Activated CD4-positive, alpha-beta memory T cell treated with anti-CD3 and anti-CD28 coated beads for 36 hours (primary cell): ENCODE data around the gene SERINC5. TPM values are rescaled to one million over a fixed set of nuclear protein-coding genes. Genes with fewer than 3 reads are reported as not detected.
"Not testable (repeated sequence)": the region's sequence is repeated elsewhere in the genome, so short reads cannot be mapped to it uniquely, and the experiment has no call there.

Experiments used
- CTCF ChIA-PET: fragments of 350-600 bp; sonication (Branson Sonifier 250); formaldehyde crosslinking; loops from one replicate; lab custom pipeline; 2021; ENCODE audit warnings: antibody characterized with exemption, inconsistent platforms; lab: Charles Lee
- POLR2A ChIA-PET: fragments of 350-600 bp; sonication (Branson Sonifier 250); formaldehyde crosslinking; loops from one replicate; lab custom pipeline; 2021; ENCODE audit warnings: antibody characterized with exemption; lab: Charles Lee
- DNase-seq: peaks from one replicate; pipeline ENCODE4 v3.0.0-alpha.2; 2020
- H3K27ac Mint-ChIP-seq: one replicate; pipeline ENCODE4 v1.8.0; 2021; ENCODE audit warnings: mixed read lengths
- H3K27me3 Mint-ChIP-seq: one replicate; pipeline ENCODE4 v1.8.0; 2021; ENCODE audit warnings: mixed read lengths
- H3K36me3 Mint-ChIP-seq: one replicate; pipeline ENCODE4 v1.8.0; 2021; ENCODE audit warnings: mixed read lengths
- H3K4me1 Mint-ChIP-seq: one replicate; pipeline ENCODE4 v1.8.0; 2021; ENCODE audit warnings: low read depth, mixed read lengths
- H3K4me3 Mint-ChIP-seq: one replicate; pipeline ENCODE4 v1.8.0; 2021; ENCODE audit warnings: mild to moderate bottlenecking, mixed read lengths
- H3K9me3 Mint-ChIP-seq: one replicate; pipeline ENCODE4 v1.8.0; 2021; ENCODE audit warnings: mixed read lengths
- intact Hi-C: fragments of 100-400 bp; cut with micrococcal nuclease; formaldehyde crosslinking; loops from one replicate; pipeline ENCODE4 v1.15.1; 2023
- total RNA-seq, 2 experiments: library from RNA; stranded (reverse); gene quantifications; one replicate each; pipeline ENCODE4 v1.2.3, GENCODE V29; 2021

Gene SERINC5
- total RNA-seq, 2 experiments from 2014 or later = 42.8 to 48.0 TPM

DNA sequence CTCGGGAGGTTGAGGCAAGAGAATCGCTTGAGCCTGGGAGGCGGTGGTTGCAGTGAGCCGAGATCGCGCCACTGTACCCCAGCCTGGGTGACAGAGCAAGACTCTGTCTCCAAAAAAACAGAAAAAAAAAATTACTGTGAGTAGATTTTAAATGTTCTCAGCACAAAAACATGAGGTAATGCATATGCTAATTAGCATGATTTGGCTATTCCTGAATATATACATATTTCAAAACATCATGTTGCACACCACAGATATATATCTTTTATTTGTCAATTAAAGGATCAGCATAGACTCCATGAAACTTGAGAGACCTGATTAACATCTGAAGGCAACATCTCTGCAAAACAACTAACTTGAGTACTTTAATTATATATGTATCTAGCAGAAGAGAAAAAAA lies 117.4 kb downstream of the SERINC5 start:
- intact Hi-C loops = no loop called here
- no peaks in the 10 kb centered on the region for H3K27me3 Mint-ChIP-seq
- H3K4me1 Mint-ChIP-seq = peaks cover 92% of the 10 kb centered on the region
- H3K4me3 Mint-ChIP-seq = no peak overlapping the region
- DNase-seq = no peak
- CTCF ChIA-PET = interaction anchor here (0.9 to 2.2 kb wide), 2 partner anchors 47 to 118 kb away, joined by 3 to 10 read pairs; partner anchors contain the start of gene SERINC5
- POLR2A ChIA-PET = interaction anchor here (0.9 to 4.2 kb wide), 2 partner anchors 13 to 43 kb away, joined by 3 to 29 read pairs; no protein-coding TSS in a partner anchor
- H3K27ac Mint-ChIP-seq = no peak overlapping the region
- peaks cover 14% of the 10 kb centered on the region for H3K36me3 Mint-ChIP-seq
- no peaks in the 10 kb centered on the region for H3K9me3 Mint-ChIP-seq

DNA sequence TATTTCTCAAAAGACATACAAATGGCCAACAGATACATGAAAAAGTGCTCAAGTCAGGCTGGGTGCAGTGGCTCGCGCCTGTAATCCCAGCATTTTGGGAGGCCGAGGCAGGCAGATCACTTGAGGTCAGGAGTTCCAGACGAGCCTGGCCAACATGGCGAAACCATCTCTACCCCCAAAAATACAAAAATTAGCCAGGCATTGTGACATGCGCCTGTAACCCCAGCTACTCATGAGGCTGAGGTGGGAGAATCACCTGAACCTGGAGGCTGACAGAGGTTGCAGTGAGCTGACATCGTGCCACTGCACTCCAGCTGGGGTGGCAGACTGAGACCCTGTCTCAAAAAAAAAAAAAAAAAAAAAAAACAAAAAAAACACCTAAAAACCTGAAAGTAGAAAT lies 119.0 kb downstream of the SERINC5 start:
- not testable (repeated sequence) for H3K27me3 Mint-ChIP-seq
- POLR2A ChIA-PET = interaction anchor here (0.6 to 1.7 kb wide), 3 partner anchors 11 to 825 kb away, joined by 3 to 7 read pairs (median 4); partner anchors contain the start of gene SERINC5

DNA sequence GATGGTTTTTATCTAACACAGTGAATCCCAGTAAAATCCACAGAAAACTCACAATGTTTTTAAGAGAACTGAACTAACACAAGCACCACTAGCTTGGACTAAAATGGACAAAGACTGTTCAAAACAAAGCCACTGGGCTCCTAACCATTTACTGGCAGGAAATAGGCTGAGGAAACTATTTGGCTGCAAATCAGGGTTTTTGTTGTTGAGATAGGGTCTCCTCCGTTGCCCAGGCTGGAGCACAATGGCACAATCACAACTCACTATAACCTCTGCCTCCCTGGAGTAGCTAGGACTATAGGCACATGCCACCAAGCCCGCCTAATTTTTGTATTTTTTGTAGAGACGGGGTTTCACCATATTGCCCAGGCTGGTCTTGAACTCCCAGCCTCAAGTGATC lies 121.0 kb downstream of the SERINC5 start:
- ChIA-PET CTCF (no interaction called here), POLR2A (interaction anchor here (1.9 kb wide), 1 partner anchor 121 kb away, joined by 7 read pairs; the partner anchor contains the start of gene SERINC5)
- Mint-ChIP-seq H3K27me3 (no peaks in the 10 kb centered on the region), H3K27ac (peak overlapping the region; percentile 85), H3K36me3 (peaks cover 17% of the 10 kb centered on the region), H3K4me3 (no peak overlapping the region), H3K4me1 (peaks cover 82% of the 10 kb centered on the region), H3K9me3 (peaks cover 12% of the 10 kb centered on the region)
- intact Hi-C loops = no loop called here
- no peak for DNase-seq

More for the DNA sequence above, 119.0 kb downstream of the SERINC5 start:
- DNase-seq = peak; percentile 18
- intact Hi-C loops = loop anchor here (1.0 to 2.0 kb wide), 2 partner anchors 10 to 54 kb away; no protein-coding TSS in a partner anchor
- CTCF ChIA-PET = interaction anchor here (0.9 to 1.9 kb wide), 4 partner anchors 11 to 133 kb away, joined by 3 to 6 read pairs (median 4); partner anchors contain the start of gene SERINC5
- Mint-ChIP-seq H3K4me3 (peak overlapping the region; percentile 50), H3K27ac (peak overlapping the region; percentile 85), H3K4me1 (peaks cover 91% of the 10 kb centered on the region)
- H3K36me3 Mint-ChIP-seq, H3K9me3 Mint-ChIP-seq: not testable (repeated sequence)

DNA sequence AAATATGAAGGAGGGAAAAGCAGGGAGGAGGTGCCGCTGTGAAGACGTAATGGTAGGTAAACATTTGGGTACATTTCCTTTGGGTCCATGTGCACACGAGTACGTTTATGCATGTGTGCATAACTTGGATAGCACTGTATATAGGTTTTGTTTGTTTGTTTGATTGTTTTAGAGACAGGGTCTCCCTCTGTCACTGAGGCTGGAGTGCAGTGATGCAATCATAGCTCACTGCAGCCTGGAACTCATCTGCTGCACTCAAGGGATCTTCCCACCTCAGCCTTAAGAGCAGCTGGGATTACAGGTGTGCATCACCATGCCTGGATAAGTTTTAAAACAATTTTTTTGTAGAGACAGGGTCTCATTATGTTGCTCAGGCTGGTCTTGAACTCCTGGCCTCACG lies 126.7 kb downstream of the SERINC5 start:
- Mint-ChIP-seq H3K4me3 (no peak overlapping the region), H3K27me3 (no peaks in the 10 kb centered on the region), H3K36me3 (peaks cover 12% of the 10 kb centered on the region), H3K4me1 (peaks cover 68% of the 10 kb centered on the region), H3K9me3 (peaks cover 12% of the 10 kb centered on the region), H3K27ac (no peak overlapping the region)
- ChIA-PET POLR2A (no interaction called here), CTCF (interaction anchor here (0.7 kb wide), 1 partner anchor 79 kb away, joined by 3 read pairs; no protein-coding TSS in a partner anchor)
- no peak for DNase-seq
- intact Hi-C loops = no loop called here

DNA sequence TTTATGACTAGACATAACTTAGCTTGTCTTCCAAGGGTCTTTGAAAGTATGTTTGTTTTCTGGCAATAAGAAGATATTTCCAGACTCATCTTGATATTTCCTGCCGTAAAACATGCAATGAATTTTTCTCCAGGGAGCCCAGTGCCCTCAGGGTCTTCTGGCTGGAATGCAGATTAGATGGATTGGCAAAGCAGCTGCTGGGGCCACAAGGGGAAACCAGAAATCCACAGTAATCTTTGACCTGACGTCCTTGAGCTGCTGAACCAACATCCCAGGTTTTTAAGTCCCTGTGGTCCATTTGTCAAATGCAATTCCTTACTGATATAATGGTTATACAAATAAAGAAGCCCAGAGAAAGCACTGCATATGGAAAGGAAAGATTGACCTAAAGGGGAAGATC lies 127.7 kb downstream of the SERINC5 start:
- Mint-ChIP-seq H3K9me3 (peaks cover 12% of the 10 kb centered on the region), H3K4me3 (no peak overlapping the region), H3K27me3 (no peaks in the 10 kb centered on the region), H3K27ac (no peak overlapping the region), H3K4me1 (peaks cover 63% of the 10 kb centered on the region), H3K36me3 (peaks cover 12% of the 10 kb centered on the region)
- no peak for DNase-seq
- ChIA-PET POLR2A (no interaction called here), CTCF (no interaction called here)
- intact Hi-C loops = no loop called here

DNA sequence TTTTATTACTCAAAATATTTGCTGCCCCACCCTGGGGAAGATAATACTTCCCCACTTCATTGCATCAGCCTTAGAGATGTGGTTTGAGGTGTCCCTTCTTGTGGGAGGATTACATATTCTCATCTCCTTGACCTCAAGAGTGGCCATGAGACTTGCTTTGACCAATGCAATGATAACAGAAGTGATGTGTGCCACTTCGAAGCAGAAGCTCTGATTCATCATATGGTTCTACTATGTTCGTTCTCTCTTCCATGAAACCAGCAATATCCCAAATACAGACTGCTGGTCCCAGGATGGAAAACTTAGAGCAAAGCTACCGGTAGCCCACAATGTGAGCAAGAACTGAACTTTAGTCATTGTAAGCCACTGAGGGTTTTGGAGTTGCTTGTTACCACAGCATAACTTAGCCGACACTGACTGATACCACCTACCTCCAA lies 128.7 kb downstream of the SERINC5 start:
- no peak overlapping the region for H3K4me3 Mint-ChIP-seq
- POLR2A ChIA-PET = interaction anchor here (0.5 to 3.5 kb wide), 2 partner anchors 13 to 227 kb away, joined by 3 to 29 read pairs; no protein-coding TSS in a partner anchor
- H3K9me3 Mint-ChIP-seq = peaks cover 12% of the 10 kb centered on the region
- H3K27me3 Mint-ChIP-seq = no peaks in the 10 kb centered on the region
- CTCF ChIA-PET = interaction anchor here (1.1 to 1.9 kb wide), 2 partner anchors 56 to 127 kb away, joined by 3 to 6 read pairs; no protein-coding TSS in a partner anchor
- intact Hi-C loops = loop anchor here (2.0 kb wide), 1 partner anchor 34 kb away; no protein-coding TSS in a partner anchor
- no peak for DNase-seq
- H3K4me1 Mint-ChIP-seq = peaks cover 60% of the 10 kb centered on the region
- H3K27ac Mint-ChIP-seq = peak overlapping the region; percentile 46
- peaks cover 11% of the 10 kb centered on the region for H3K36me3 Mint-ChIP-seq

DNA sequence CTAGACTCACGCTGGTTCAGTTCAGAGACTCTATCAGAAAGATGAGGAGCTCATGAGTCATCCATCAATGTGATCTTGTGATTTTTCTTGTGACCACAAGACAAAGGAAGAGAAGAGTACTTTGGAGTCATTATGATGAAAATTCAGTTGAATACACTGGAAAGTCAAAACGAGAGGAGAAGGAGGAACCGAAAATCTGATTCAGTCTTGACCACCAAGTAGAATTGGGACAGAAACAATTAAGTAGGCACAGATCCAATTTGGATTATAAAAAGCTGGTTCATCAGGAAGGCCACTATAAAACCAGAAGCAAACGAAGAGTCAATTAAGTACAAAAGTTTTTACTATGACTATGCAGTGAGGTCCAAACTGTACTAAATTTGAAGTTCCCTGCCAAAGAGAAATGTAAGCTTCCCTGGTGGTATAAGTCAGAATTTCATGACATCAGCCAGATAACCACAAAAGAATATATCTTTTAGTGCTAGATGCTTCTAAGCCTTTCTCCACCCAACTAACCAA lies 129.8 kb downstream of the SERINC5 start:
- Mint-ChIP-seq H3K4me1 (peaks cover 52% of the 10 kb centered on the region), H3K36me3 (peaks cover 6% of the 10 kb centered on the region), H3K27me3 (no peaks in the 10 kb centered on the region), H3K27ac (peak overlapping the region; percentile 70), H3K9me3 (peaks cover 7% of the 10 kb centered on the region), H3K4me3 (peak overlapping the region; percentile 51)
- intact Hi-C loops = loop anchor here (1.0 to 2.0 kb wide), 9 partner anchors 10 to 390 kb away; no protein-coding TSS in a partner anchor
- ChIA-PET CTCF (interaction anchor here (0.6 to 1.9 kb wide), 13 partner anchors 11 to 326 kb away, joined by 3 to 10 read pairs (median 3); no protein-coding TSS in a partner anchor), POLR2A (interaction anchor here (0.7 to 3.5 kb wide), 16 partner anchors 10 to 638 kb away, joined by 3 to 29 read pairs (median 4); partner anchors contain the start of gene SERINC5)
- peak; percentile 28 for DNase-seq

DNA sequence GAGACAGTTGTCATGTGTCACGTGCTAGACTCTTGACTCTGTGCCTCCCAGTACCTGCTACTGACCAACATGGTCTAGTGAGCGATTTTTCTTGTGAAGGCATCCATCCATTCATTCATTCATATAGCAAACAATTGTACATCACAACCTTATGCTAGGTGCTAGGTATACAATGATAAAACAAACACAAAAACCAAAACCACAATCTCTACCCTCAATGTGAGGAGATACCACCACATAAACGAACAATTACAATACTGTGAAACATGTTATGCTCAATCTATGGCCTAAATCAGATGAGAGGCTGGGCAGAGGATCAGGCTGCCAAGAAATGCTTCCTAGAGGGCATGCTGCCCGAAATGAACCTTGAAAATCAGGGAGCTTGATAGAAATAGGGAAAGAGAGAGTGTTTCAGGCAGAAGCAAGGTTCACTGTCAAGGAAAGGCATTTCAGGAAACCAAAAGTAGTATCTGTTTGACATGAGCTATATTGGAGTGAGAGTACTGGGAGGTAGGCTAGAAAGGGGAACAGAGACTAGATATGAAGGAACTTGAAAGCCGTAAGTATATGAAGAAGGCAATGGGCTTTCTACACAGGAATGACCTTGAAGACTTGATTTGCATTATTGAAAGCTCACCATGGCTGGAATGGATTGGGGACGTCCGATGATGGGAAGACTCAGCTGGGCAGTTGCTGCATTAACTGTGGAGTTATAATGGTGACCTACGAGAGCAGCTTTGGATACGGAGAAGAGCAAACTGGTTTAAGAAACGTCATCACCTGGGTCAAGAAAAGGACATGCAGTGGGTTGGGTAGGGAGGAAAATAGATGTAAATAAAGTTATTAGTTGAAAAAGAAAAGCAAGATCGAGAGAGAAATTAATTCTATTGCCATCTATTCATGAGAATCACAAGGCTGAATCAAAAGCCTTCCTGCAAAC lies 130.6 kb downstream of the SERINC5 start:
- Mint-ChIP-seq H3K27ac (peak overlapping the region; percentile 70), H3K27me3 (no peaks in the 10 kb centered on the region), H3K36me3 (peaks cover 3% of the 10 kb centered on the region), H3K4me1 (peaks cover 47% of the 10 kb centered on the region), H3K9me3 (no peaks in the 10 kb centered on the region), H3K4me3 (peak overlapping the region; percentile 51)
- intact Hi-C loops = loop anchor here (1.0 kb wide), 2 partner anchors 128 to 145 kb away; no protein-coding TSS in a partner anchor
- DNase-seq = no peak
- ChIA-PET POLR2A (interaction anchor here (0.7 to 3.5 kb wide), 15 partner anchors 11 to 639 kb away, joined by 3 to 29 read pairs (median 5); partner anchors contain the start of gene SERINC5), CTCF (interaction anchor here (0.6 to 1.9 kb wide), 11 partner anchors 11 to 325 kb away, joined by 3 to 10 read pairs (median 4); no protein-coding TSS in a partner anchor)

DNA sequence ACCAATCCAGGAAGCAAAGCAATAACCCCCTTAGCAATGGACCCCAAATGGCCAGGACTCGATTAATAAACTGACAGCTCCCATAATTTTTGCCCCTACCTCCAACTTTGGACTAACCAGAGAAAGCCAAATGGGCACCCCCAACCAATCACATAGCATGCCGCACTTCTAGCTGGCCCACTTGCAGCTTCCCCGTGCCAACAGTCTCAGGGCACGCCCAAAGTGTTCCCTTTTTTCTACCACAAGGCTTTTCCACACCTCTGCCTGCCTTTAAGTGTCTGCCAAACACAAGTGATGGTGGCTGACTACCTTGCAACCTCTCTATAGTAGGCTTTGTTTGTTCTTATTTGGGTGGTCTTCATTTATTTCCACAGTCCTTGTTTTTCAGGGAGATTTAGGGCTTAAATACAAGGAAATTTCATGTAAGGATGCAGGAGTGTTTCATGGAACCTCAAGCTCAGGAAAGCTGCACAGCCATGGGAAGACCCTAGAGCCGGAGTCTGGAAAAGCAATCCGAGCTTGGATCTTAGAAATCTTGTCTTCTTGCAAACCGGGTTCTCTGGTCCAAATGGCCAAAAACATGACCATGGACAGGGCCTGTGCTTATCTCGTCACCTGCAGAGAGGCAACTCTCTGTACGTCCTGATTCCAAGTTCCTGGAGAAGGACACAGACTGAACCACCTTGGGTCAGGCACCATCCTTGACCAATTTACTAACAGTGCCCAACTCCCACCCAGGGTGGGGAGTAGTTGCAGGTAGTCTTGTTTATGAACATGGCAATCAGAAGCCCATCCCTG lies 131.5 kb downstream of the SERINC5 start:
- ChIA-PET POLR2A (interaction anchor here (2.1 to 3.5 kb wide), 2 partner anchors 16 to 132 kb away, joined by 10 to 29 read pairs; partner anchors contain the start of gene SERINC5), CTCF (no interaction called here)
- intact Hi-C loops = no loop called here
- H3K27me3 Mint-ChIP-seq = no peaks in the 10 kb centered on the region
- no peak overlapping the region for H3K27ac Mint-ChIP-seq
- peaks cover 3% of the 10 kb centered on the region for H3K36me3 Mint-ChIP-seq
- DNase-seq = no peak
- H3K9me3 Mint-ChIP-seq = no peaks in the 10 kb centered on the region
- no peak overlapping the region for H3K4me3 Mint-ChIP-seq
- H3K4me1 Mint-ChIP-seq = peaks cover 47% of the 10 kb centered on the region

DNA sequence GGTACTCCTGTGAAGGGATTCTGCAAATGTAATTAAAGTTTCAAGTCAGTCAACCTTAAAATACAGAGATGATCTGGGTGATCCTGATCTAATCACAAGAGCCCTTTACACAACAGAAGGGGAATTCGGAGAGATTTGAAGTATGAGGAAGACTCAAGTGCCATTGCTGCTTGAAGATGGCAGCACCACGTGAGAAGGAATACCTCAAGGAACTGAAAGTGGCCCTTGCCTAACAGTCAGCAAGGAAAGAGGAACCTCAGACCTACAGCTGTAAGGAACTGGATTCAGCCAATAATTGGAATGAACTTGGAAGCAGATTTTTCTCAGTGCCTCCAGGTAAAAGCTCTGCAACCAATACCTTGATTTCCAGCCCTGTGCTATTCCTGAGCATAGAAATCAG lies 133.3 kb downstream of the SERINC5 start:
- no peak overlapping the region for H3K4me3 Mint-ChIP-seq
- CTCF ChIA-PET = interaction anchor here (1.0 kb wide), 1 partner anchor 30 kb away, joined by 5 read pairs; no protein-coding TSS in a partner anchor
- H3K27ac Mint-ChIP-seq = no peak overlapping the region
- H3K36me3 Mint-ChIP-seq = peaks cover 5% of the 10 kb centered on the region
- intact Hi-C loops = no loop called here
- peaks cover 43% of the 10 kb centered on the region for H3K4me1 Mint-ChIP-seq
- no peaks in the 10 kb centered on the region for H3K27me3 Mint-ChIP-seq
- DNase-seq = no peak
- peaks cover 3% of the 10 kb centered on the region for H3K9me3 Mint-ChIP-seq
- POLR2A ChIA-PET = interaction anchor here (0.8 kb wide), 1 partner anchor 133 kb away, joined by 3 read pairs; the partner anchor contains the start of gene SERINC5
